Subcutaneous abdominal adipose tissue (tissue), 5 donors: ENCODE measurements around the gene GALNTL6.

Experiments used
- H3K27ac ChIP-seq: one replicate; pipeline ENCODE4 v1.7.0; 2013; ENCODE audit warnings: low read depth, mild to moderate bottlenecking, inconsistent platforms, low read length, moderate library complexity
- H3K27me3 ChIP-seq, 5 donors: one replicate each; pipeline ENCODE4 v1.7.0; 2013; ENCODE audit warnings: low read length in 5 of 5, inconsistent platforms in 1 of 5; ENCODE audit not compliant: control insufficient read depth in 5 of 5, insufficient read depth in 4 of 5
- H3K36me3 ChIP-seq, 5 donors: one replicate each; pipeline ENCODE4 v1.7.0; 2013; ENCODE audit warnings: low read length in 5 of 5; ENCODE audit not compliant: control insufficient read depth in 5 of 5, insufficient read depth in 5 of 5
- H3K4me1 ChIP-seq, 5 donors: one replicate each; pipeline ENCODE4 v1.7.0; 2013; ENCODE audit warnings: low read length in 5 of 5, mild to moderate bottlenecking in 3 of 5, moderate library complexity in 1 of 5; ENCODE audit not compliant: control insufficient read depth in 5 of 5, insufficient read depth in 5 of 5
- H3K4me3 ChIP-seq, 5 donors: one replicate each; pipeline ENCODE4 v1.7.0; 2013; ENCODE audit warnings: low read length in 5 of 5, low read depth in 1 of 5
- H3K9ac ChIP-seq, 5 donors: one replicate each; pipeline ENCODE4 v1.7.0; 2013; ENCODE audit warnings: low read length in 5 of 5, mild to moderate bottlenecking in 4 of 5, moderate library complexity in 3 of 5
- H3K9me3 ChIP-seq, 5 donors: one replicate each; pipeline ENCODE4 v1.7.0; 2013; ENCODE audit warnings: low read length in 5 of 5; ENCODE audit not compliant: control insufficient read depth in 5 of 5
- donor health status: healthy.
- donor health status: healthy.
- donor health status: healthy.
- donor health status: healthy.
- donor health status: healthy.

The GALNTL6 gene

GRCh38 chr4:171928336-171928735 is 115.1 kb downstream of the GALNTL6 start:
- H3K27ac ChIP-seq: no peak overlapping the region
- no peak overlapping the region for H3K4me3 ChIP-seq
- H3K36me3 ChIP-seq: no peaks in the 10 kb centered on the region

GRCh38 chr4:171929477-171929876 is 116.3 kb downstream of the GALNTL6 start:
- no peaks in the 10 kb centered on the region for H3K4me1 ChIP-seq
- no peaks in the 10 kb centered on the region for H3K36me3 ChIP-seq
- peaks cover 0 to 3% (median 0%) of the 10 kb centered on the region in 5 donors for H3K27me3 ChIP-seq
- no peak overlapping the region for H3K9ac ChIP-seq
- no peak overlapping the region for H3K4me3 ChIP-seq
- H3K27ac ChIP-seq: no peak overlapping the region
- H3K9me3 ChIP-seq: peaks cover 0 to 3% (median 0%) of the 10 kb centered on the region in 5 donors

More at GRCh38 chr4:171928336-171928735, 115.1 kb downstream of the GALNTL6 start:
- H3K27me3 ChIP-seq: peaks cover 0 to 3% (median 0%) of the 10 kb centered on the region in 5 donors
- peaks cover 0 to 3% (median 0%) of the 10 kb centered on the region in 5 donors for H3K9me3 ChIP-seq
- no peaks in the 10 kb centered on the region for H3K4me1 ChIP-seq
- no peak overlapping the region for H3K9ac ChIP-seq

- Histone ChIP-seq H3K27me3 (peaks cover 0 to 3% (median 0%) of the 10 kb centered on the region in 5 donors), H3K27ac (no peak overlapping the region), H3K4me3 (no peak overlapping the region), H3K36me3 (no peaks in the 10 kb centered on the region), H3K4me1 (no peaks in the 10 kb centered on the region), H3K9ac (no peak overlapping the region), H3K9me3 (peaks cover 0 to 3% (median 0%) of the 10 kb centered on the region in 5 donors)
These were observed 116.7 kb downstream of the GALNTL6 start for GRCh38 chr4:171929907-171930306.

GRCh38 chr4:171932238-171932637 is 119.0 kb downstream of the GALNTL6 start:
- H3K36me3 ChIP-seq: no peaks in the 10 kb centered on the region
- H3K27me3 ChIP-seq: peaks cover 0 to 3% (median 0%) of the 10 kb centered on the region in 5 donors

GRCh38 chr4:171940656-171941055 is 127.5 kb downstream of the GALNTL6 start:
- Histone ChIP-seq H3K27me3 (no peaks in the 10 kb centered on the region), H3K4me1 (no peaks in the 10 kb centered on the region), H3K27ac (no peak overlapping the region), H3K36me3 (no peaks in the 10 kb centered on the region), H3K4me3 (no peak overlapping the region), H3K9me3 (no peaks in the 10 kb centered on the region), H3K9ac (no peak overlapping the region)

More at GRCh38 chr4:171932238-171932637, 119.0 kb downstream of the GALNTL6 start:
- Histone ChIP-seq H3K9me3 (peaks cover 0 to 3% (median 0%) of the 10 kb centered on the region in 5 donors), H3K4me1 (no peaks in the 10 kb centered on the region), H3K4me3 (no peak overlapping the region), H3K27ac (no peak overlapping the region), H3K9ac (no peak overlapping the region)

GRCh38 chr4:171947400-171947799 is 134.2 kb downstream of the GALNTL6 start:
- Histone ChIP-seq H3K36me3 (no peaks in the 10 kb centered on the region), H3K9me3 (no peaks in the 10 kb centered on the region), H3K4me3 (no peak overlapping the region), H3K9ac (no peak overlapping the region), H3K27me3 (no peaks in the 10 kb centered on the region), H3K4me1 (no peaks in the 10 kb centered on the region), H3K27ac (no peak overlapping the region)

- no peaks in the 10 kb centered on the region for H3K36me3 ChIP-seq
- H3K27ac ChIP-seq: no peak overlapping the region
- H3K4me1 ChIP-seq: no peaks in the 10 kb centered on the region
- H3K4me3 ChIP-seq: no peak overlapping the region
- no peaks in the 10 kb centered on the region for H3K27me3 ChIP-seq
- no peaks in the 10 kb centered on the region for H3K9me3 ChIP-seq
- H3K9ac ChIP-seq: no peak overlapping the region
These were observed 134.8 kb downstream of the GALNTL6 start for GRCh38 chr4:171948038-171948437.

- Histone ChIP-seq H3K4me1 (no peaks in the 10 kb centered on the region), H3K9me3 (no peaks in the 10 kb centered on the region), H3K27me3 (no peaks in the 10 kb centered on the region), H3K4me3 (no peak overlapping the region), H3K27ac (no peak overlapping the region), H3K9ac (no peak overlapping the region), H3K36me3 (no peaks in the 10 kb centered on the region)
These were observed 141.4 kb downstream of the GALNTL6 start for GRCh38 chr4:171954650-171955049.

- no peak overlapping the region for H3K9ac ChIP-seq
- H3K27me3 ChIP-seq: peaks cover 0 to 3% (median 0%) of the 10 kb centered on the region in 5 donors
- no peaks in the 10 kb centered on the region for H3K4me1 ChIP-seq
- no peaks in the 10 kb centered on the region for H3K36me3 ChIP-seq
- H3K4me3 ChIP-seq: no peak overlapping the region
- no peak overlapping the region for H3K27ac ChIP-seq
- H3K9me3 ChIP-seq: no peaks in the 10 kb centered on the region
These were observed 143.5 kb downstream of the GALNTL6 start for GRCh38 chr4:171956678-171957077.

GRCh38 chr4:171962110-171962509 is 148.9 kb downstream of the GALNTL6 start:
- H3K27me3 ChIP-seq: peaks cover 0 to 3% (median 0%) of the 10 kb centered on the region in 5 donors
- no peaks in the 10 kb centered on the region for H3K4me1 ChIP-seq
- H3K36me3 ChIP-seq: no peaks in the 10 kb centered on the region
- no peak overlapping the region for H3K4me3 ChIP-seq
- H3K9ac ChIP-seq: no peak overlapping the region
- H3K27ac ChIP-seq: no peak overlapping the region
- no peaks in the 10 kb centered on the region for H3K9me3 ChIP-seq

- H3K9ac ChIP-seq: no peak overlapping the region
- no peak overlapping the region for H3K27ac ChIP-seq
- no peaks in the 10 kb centered on the region for H3K36me3 ChIP-seq
- no peaks in the 10 kb centered on the region for H3K27me3 ChIP-seq
- H3K9me3 ChIP-seq: no peaks in the 10 kb centered on the region
- H3K4me1 ChIP-seq: no peaks in the 10 kb centered on the region
- no peak overlapping the region for H3K4me3 ChIP-seq
These were observed 153.2 kb downstream of the GALNTL6 start for GRCh38 chr4:171966356-171966755.
